Spinal cord (tissue), 10 donors: Measurements from ENCODE around the gene GPR179. TPM values are rescaled to one million over a fixed set of nuclear protein-coding genes. Genes with fewer than 3 reads are reported as not detected.
A peak's percentile ranks its signal among the peaks of the same experiment; 100 is the strongest.

Experiments used
- DNase-seq, 6 donors: peaks; one replicate each; pipeline versions ENCODE4 v3.0.0 to v3.0.0-alpha.2; 2013 to 2015; ENCODE audit warnings: low spot score in 6 of 6, low read depth in 4 of 6
- H3K27ac ChIP-seq: one replicate; pipeline ENCODE4 v1.5.1; 2013; ENCODE audit warnings: low read depth, low read length, control low read depth
- H3K27me3 ChIP-seq: one replicate; pipeline ENCODE4 v1.6.1; 2013; ENCODE audit warnings: low read length; ENCODE audit not compliant: control insufficient read depth, insufficient read depth
- H3K36me3 ChIP-seq: one replicate; pipeline ENCODE4 v1.6.1; 2013; ENCODE audit warnings: low read length; ENCODE audit not compliant: control insufficient read depth, insufficient read depth
- H3K4me1 ChIP-seq: one replicate; pipeline ENCODE4 v1.6.1; 2013; ENCODE audit warnings: low read length; ENCODE audit not compliant: control insufficient read depth, insufficient read depth
- H3K4me3 ChIP-seq: one replicate; pipeline ENCODE4 v1.5.1; 2013; ENCODE audit warnings: low read depth, low read length, control low read depth
- H3K9me3 ChIP-seq: one replicate; pipeline ENCODE4 v1.6.1; 2013; ENCODE audit warnings: low read length; ENCODE audit not compliant: control insufficient read depth, insufficient read depth
- WGBS: methylation state at CpG from one replicate; pipeline ENCODE4 v1.1.5; 2013; ENCODE audit warnings: missing lambda C conversion rate; ENCODE audit not compliant: insufficient coverage; 5-methylcytosine and 5-hydroxymethylcytosine counted together
- long read RNA-seq, 4 donors: transcript quantifications; one replicate each; lab custom pipeline, GENCODE V29; 2026
- polyA plus RNA-seq, 2 donors: library from polyadenylated mRNA; unstranded; fragments of 120-200 nt; gene quantifications; one replicate each; pipeline ENCODE4 v1.2.1, GENCODE V29; 2013; ENCODE audit not compliant: insufficient read length in 2 of 2
- total RNA-seq, 2 donors: library from RNA; depleted of rRNA in 1 of 2; stranded (reverse); fragments of 120-200 nt in 1 of 2; fragments of >200 nt in 1 of 2; gene quantifications; one replicate each; pipeline versions ENCODE4 v1.2.3 to v1.2.4, GENCODE V29; 2013 to 2014
- donor health status: healthy.

GPR179 gene, protein sequence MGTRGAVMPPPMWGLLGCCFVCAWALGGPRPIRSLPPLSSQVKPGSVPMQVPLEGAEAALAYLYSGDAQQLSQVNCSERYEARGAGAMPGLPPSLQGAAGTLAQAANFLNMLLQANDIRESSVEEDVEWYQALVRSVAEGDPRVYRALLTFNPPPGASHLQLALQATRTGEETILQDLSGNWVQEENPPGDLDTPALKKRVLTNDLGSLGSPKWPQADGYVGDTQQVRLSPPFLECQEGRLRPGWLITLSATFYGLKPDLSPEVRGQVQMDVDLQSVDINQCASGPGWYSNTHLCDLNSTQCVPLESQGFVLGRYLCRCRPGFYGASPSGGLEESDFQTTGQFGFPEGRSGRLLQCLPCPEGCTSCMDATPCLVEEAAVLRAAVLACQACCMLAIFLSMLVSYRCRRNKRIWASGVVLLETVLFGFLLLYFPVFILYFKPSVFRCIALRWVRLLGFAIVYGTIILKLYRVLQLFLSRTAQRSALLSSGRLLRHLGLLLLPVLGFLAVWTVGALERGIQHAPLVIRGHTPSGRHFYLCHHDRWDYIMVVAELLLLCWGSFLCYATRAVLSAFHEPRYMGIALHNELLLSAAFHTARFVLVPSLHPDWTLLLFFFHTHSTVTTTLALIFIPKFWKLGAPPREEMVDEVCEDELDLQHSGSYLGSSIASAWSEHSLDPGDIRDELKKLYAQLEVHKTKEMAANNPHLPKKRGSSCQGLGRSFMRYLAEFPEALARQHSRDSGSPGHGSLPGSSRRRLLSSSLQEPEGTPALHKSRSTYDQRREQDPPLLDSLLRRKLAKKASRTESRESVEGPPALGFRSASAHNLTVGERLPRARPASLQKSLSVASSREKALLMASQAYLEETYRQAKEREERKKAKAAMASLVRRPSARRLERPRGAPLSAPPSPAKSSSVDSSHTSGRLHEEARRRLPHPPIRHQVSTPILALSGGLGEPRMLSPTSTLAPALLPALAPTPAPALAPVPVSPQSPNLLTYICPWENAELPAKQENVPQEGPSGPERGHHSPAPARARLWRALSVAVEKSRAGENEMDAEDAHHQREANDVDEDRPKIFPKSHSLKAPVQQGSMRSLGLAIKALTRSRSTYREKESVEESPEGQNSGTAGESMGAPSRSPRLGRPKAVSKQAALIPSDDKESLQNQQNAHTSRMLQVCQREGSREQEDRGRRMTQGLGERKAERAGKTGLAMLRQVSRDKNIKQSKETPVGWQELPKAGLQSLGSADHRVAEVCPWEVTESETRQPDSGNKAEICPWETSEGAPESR (N-terminal part only)
- 1 to 10 TPM; 1.3 to 3.2 TPM for total RNA-seq
- 1 to 10 TPM; 6.3 to 7.6 TPM for polyA plus RNA-seq
- long read RNA-seq, donor 1, full-length matches to known transcripts = 1 of 1 reads
- long read RNA-seq, donor 1, partial matches to known transcripts = 0 of 1 reads
- long read RNA-seq, donor 1, other reads (novel, unspliced or antisense) = 0 of 1 reads
- long read RNA-seq, donor 2 = 0 reads
- long read RNA-seq, donor 3, full-length matches to known transcripts = 1 of 1 reads
- long read RNA-seq, donor 3, partial matches to known transcripts = 0 of 1 reads
- long read RNA-seq, donor 3, other reads (novel, unspliced or antisense) = 0 of 1 reads
- long read RNA-seq, donor 4 = 0 reads

- Histone ChIP-seq H3K4me3 (no peak within 1 kb of the TSS), H3K4me1 (peaks cover 36% of the 10 kb centered on the region), H3K27me3 (no peaks in the 10 kb centered on the region), H3K9me3 (no peaks in the 10 kb centered on the region), H3K27ac (no peak within 1 kb of the TSS), H3K36me3 (no peaks in the 10 kb centered on the region)
- WGBS = 63% methylated on average over 10 of the region's 18 CpGs
- peak in 2 of 6 donors; percentile 57 to 73 for DNase-seq
Observed at GRCh38 chr17:38343608-38344419, at the start of gene GPR179. Gene GPR179 (minus strand): TSS chr17:38343956. CDS start chr17:38343789, 167 bp downstream.

- Histone ChIP-seq H3K4me3 (no peak overlapping the region), H3K27me3 (no peaks in the 10 kb centered on the region), H3K4me1 (no peaks in the 10 kb centered on the region), H3K27ac (no peak overlapping the region), H3K36me3 (peaks cover 43% of the 10 kb centered on the region), H3K9me3 (no peaks in the 10 kb centered on the region)
- WGBS = 100% methylated on average over 1 of the region's 1 CpG
- DNase-seq = no peak
Observed at GRCh38 chr17:38379448-38379847, 35.7 kb upstream of the GPR179 start.

DNA sequence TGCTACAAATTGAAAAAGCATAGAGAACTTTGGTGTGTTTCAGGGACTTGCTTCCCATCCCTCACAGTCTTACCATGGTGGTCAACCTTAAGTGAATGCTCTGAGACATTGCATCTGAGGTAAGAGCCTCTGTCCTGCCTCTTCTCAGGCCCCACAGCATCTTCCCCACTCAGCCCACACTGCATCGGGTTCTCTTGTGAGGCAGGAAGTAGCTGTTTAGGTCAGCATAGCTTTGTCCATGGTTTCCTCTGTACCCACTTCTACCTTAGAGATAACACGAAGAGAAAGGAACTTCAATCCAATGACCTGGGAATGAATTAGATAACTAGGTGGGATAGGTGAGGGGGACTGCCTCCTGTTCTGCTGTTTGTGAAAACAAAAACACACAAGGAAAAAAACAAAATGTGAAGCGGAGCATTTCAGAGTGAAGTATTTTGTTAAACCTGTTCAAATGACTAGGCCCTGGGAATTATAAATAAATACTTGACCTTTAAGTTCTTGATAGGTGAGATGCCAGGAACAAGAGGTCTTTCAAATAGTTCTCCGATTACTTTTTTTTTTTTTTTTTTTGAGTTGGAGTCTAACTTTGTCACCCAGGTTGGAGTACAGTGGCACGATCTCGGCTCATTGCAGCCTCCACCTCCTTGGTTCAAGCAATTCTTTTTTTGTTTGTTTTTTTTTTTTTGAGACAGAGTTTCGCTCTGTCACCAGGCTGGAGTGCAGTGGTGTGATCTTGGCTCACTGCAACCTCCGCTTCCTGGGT lies 25.5 kb upstream of the GPR179 start:
- Histone ChIP-seq H3K4me1 (no peaks in the 10 kb centered on the region), H3K4me3 (no peak overlapping the region), H3K27ac (no peak overlapping the region), H3K36me3 (peaks cover 73% of the 10 kb centered on the region), H3K9me3 (no peaks in the 10 kb centered on the region), H3K27me3 (no peaks in the 10 kb centered on the region)
- no peak for DNase-seq
- no CpG with 5 or more reads among the region's 8 CpGs for WGBS

GRCh38 chr17:38364741-38365140 lies 21.0 kb upstream of the GPR179 start:
- Histone ChIP-seq H3K27me3 (no peaks in the 10 kb centered on the region), H3K4me3 (no peak overlapping the region), H3K27ac (no peak overlapping the region), H3K4me1 (no peaks in the 10 kb centered on the region), H3K36me3 (peaks cover 52% of the 10 kb centered on the region), H3K9me3 (no peaks in the 10 kb centered on the region)
- no peak for DNase-seq
- WGBS = no CpG with 5 or more reads among the region's 8 CpGs

GRCh38 chr17:38363016-38363415 lies 19.3 kb upstream of the GPR179 start:
- H3K4me3 ChIP-seq = no peak overlapping the region
- H3K27me3 ChIP-seq = no peaks in the 10 kb centered on the region
- no peak overlapping the region for H3K27ac ChIP-seq
- peaks cover 41% of the 10 kb centered on the region for H3K36me3 ChIP-seq
- no peaks in the 10 kb centered on the region for H3K9me3 ChIP-seq
- DNase-seq = no peak
- H3K4me1 ChIP-seq = peaks cover 4% of the 10 kb centered on the region
- 97% methylated on average over 4 of the region's 5 CpGs for WGBS

GRCh38 chr17:38361694-38362465 lies 18.1 kb upstream of the GPR179 start:
- no peaks in the 10 kb centered on the region for H3K27me3 ChIP-seq
- peaks cover 30% of the 10 kb centered on the region for H3K36me3 ChIP-seq
- no peaks in the 10 kb centered on the region for H3K9me3 ChIP-seq
- peaks cover 10% of the 10 kb centered on the region for H3K4me1 ChIP-seq
- no peak for DNase-seq
- no peak overlapping the region for H3K27ac ChIP-seq
- H3K4me3 ChIP-seq = no peak overlapping the region
- 69% methylated on average over 2 of the region's 5 CpGs for WGBS

DNA sequence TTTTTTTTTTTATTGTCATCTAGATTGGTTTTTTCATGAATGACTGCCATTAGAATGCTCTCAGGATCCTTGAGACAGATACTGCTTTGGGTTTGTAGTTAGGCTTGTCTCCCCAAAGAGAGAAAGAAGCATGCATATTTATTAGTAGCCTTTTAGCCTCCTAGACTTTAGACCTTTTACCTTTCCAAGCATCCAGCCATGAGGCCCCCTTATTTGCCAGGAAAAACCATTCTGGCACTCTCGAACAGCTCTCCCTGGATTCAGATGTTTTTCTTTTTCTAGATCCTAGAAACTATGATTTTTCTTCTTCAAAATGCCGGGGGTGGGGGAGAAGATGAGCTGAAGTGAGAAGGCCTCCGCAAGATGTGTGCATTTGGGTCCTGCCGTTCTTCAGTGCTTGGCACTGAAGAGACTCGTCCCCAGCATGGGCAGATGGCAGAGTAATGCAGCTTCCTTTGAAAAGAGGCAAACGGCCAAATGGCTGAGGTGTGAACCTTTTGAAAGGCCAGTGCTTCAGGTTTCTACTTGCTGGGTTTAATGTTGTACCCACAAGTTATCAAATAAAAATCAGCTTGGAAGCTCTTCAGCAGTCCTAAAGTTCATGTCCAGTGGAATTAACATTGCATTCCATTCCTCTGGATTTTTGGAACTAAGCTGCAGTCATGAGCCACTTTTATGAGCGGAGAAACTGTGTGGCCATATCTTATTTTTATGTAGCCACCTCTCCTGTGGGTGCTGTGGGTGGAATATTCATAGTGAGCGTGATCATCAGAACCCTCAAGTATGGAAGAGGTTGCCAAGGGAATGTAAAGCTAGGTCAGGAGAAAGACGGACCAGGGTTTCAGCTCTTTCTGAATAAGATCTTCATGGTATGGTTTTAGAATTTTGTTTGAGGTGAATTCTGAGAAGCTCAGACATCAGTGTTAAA lies 15.1 kb upstream of the GPR179 start:
- peak in 2 of 6 donors; percentile 44 to 78 for DNase-seq
- Histone ChIP-seq H3K4me3 (no peak overlapping the region), H3K4me1 (peaks cover 21% of the 10 kb centered on the region), H3K27me3 (no peaks in the 10 kb centered on the region), H3K9me3 (no peaks in the 10 kb centered on the region), H3K27ac (no peak overlapping the region), H3K36me3 (peaks cover 9% of the 10 kb centered on the region)
- 46% methylated on average over 6 of the region's 9 CpGs for WGBS
